ENCODE data around the gene MEP1A.
"Not testable (repeated sequence)": the region's sequence is repeated elsewhere in the genome, so short reads cannot be mapped to it uniquely, and the experiment has no call there.

The MEP1A gene

GRCh38 chr6:46793138-46793537 lies at the start of gene MEP1A:
Gene MEP1A, plus strand, starts transcription at chr6:46793389. Its CDS starts 10 bp downstream, at chr6:46793399.
- DNase-seq (ENCODE audit: low read depth in 2 of 2), result no peak

- no peak for DNase-seq (ENCODE audit: low read depth in 2 of 2)
Observed at GRCh38 chr6:46743425-46744158, 49.6 kb upstream of the MEP1A start.

GRCh38 chr6:46744159-46744725 lies 48.9 kb upstream of the MEP1A start:
- DNase-seq (ENCODE audit: low read depth in 2 of 2), result not testable (repeated sequence)

- no peak for DNase-seq (ENCODE audit: low read depth in 2 of 2)
Observed at GRCh38 chr6:46745973-46746372, 47.2 kb upstream of the MEP1A start.

- no peak for DNase-seq (ENCODE audit: low read depth in 2 of 2)
Observed at GRCh38 chr6:46746696-46747095, 46.5 kb upstream of the MEP1A start, which contains the start of gene ANKRD66. Gene ANKRD66, plus strand, starts transcription at chr6:46746933. Its CDS starts 5,016 bp downstream, at chr6:46751949.

- DNase-seq (ENCODE audit: low read depth in 2 of 2), result no peak
Observed at GRCh38 chr6:46748940-46749503, 44.2 kb upstream of the MEP1A start.

- DNase-seq (ENCODE audit: low read depth in 2 of 2), result no peak
Observed at GRCh38 chr6:46749731-46750130, 43.5 kb upstream of the MEP1A start.

GRCh38 chr6:46751658-46752057 lies 41.5 kb upstream of the MEP1A start:
- no peak for DNase-seq (ENCODE audit: low read depth in 2 of 2)

- no peak for DNase-seq (ENCODE audit: low read depth in 2 of 2)
Observed at GRCh38 chr6:46755865-46756264, 37.3 kb upstream of the MEP1A start.

- DNase-seq (ENCODE audit: low read depth in 2 of 2), result no peak
Observed at GRCh38 chr6:46756469-46757213, 36.5 kb upstream of the MEP1A start.

GRCh38 chr6:46757214-46757596 lies 36.0 kb upstream of the MEP1A start:
- no peak for DNase-seq (ENCODE audit: low read depth in 2 of 2)

GRCh38 chr6:46758960-46759753 lies 34.0 kb upstream of the MEP1A start:
- DNase-seq (ENCODE audit: low read depth in 2 of 2), result no peak

- DNase-seq (ENCODE audit: low read depth in 2 of 2), result no peak
Observed at GRCh38 chr6:46760925-46761324, 32.3 kb upstream of the MEP1A start.

- no peak for DNase-seq (ENCODE audit: low read depth in 2 of 2)
Observed at GRCh38 chr6:46763466-46763865, 29.7 kb upstream of the MEP1A start.

GRCh38 chr6:46764280-46764679 lies 28.9 kb upstream of the MEP1A start:
- DNase-seq (ENCODE audit: low read depth in 2 of 2), result not testable (repeated sequence)

- DNase-seq (ENCODE audit: low read depth in 2 of 2), result no peak
Observed at GRCh38 chr6:46764961-46765360, 28.2 kb upstream of the MEP1A start.

GRCh38 chr6:46772016-46772415 lies 21.2 kb upstream of the MEP1A start:
- DNase-seq (ENCODE audit: low read depth in 2 of 2), result no peak

- DNase-seq (ENCODE audit: low read depth in 2 of 2), result no peak
Observed at GRCh38 chr6:46772762-46773161, 20.4 kb upstream of the MEP1A start.

- DNase-seq (ENCODE audit: low read depth in 2 of 2), result no peak
Observed at GRCh38 chr6:46773201-46773855, 19.9 kb upstream of the MEP1A start.

GRCh38 chr6:46774736-46775135 lies 18.5 kb upstream of the MEP1A start:
- DNase-seq (ENCODE audit: low read depth in 2 of 2), result not testable (repeated sequence)

GRCh38 chr6:46776070-46776712 lies 17.0 kb upstream of the MEP1A start:
- no peak for DNase-seq (ENCODE audit: low read depth in 2 of 2)

Data from stimulated activated CD8-positive, alpha-beta memory T cell treated with anti-CD3 and anti-CD28 coated beads, Interleukin-7, amount 100 ng/mL, for 1 hour (primary cell).